Calu3 (cell line): ENCODE results near the gene TBC1D8. TPM values are rescaled to one million over a fixed set of nuclear protein-coding genes. Genes with fewer than 3 reads are reported as not detected.

Experiments
- BruUV-seq: library from RNA; stranded (reverse); fragments of 400-500 nt; replicated peaks from 2 replicates; lab custom pipeline; 2021; lab: Mats Ljungman, UMichigan
- CTCF ChIA-PET: fragments of 300-600 bp; sonication (Branson Sonifier 250); formaldehyde crosslinking; loops from one replicate; lab custom pipeline; 2022; ENCODE audit warnings: antibody characterized with exemption; lab: Charles Lee
- DNase-seq: peaks from one replicate; pipeline ENCODE4 v3.0.0; 2022
- H3K27ac Mint-ChIP-seq: one replicate; pipeline ENCODE4 v1.8.0; 2022; ENCODE audit warnings: mixed read lengths; ENCODE audit not compliant: unreplicated experiment
- H3K27me3 Mint-ChIP-seq: one replicate; pipeline ENCODE4 v1.8.0; 2022; ENCODE audit warnings: mixed read lengths; ENCODE audit not compliant: unreplicated experiment
- H3K36me3 Mint-ChIP-seq: one replicate; pipeline ENCODE4 v1.8.0; 2022; ENCODE audit warnings: mild to moderate bottlenecking, moderate library complexity, mixed read lengths; ENCODE audit not compliant: insufficient read depth, unreplicated experiment
- H3K4me1 Mint-ChIP-seq: one replicate; pipeline ENCODE4 v1.8.0; 2022; ENCODE audit warnings: mild to moderate bottlenecking, low read depth, mixed read lengths; ENCODE audit not compliant: unreplicated experiment
- H3K4me3 Mint-ChIP-seq: one replicate; pipeline ENCODE4 v1.8.0; 2022; ENCODE audit warnings: mild to moderate bottlenecking, low read depth, moderate library complexity, mixed read lengths; ENCODE audit not compliant: unreplicated experiment
- H3K9me3 Mint-ChIP-seq: one replicate; pipeline ENCODE4 v1.8.0; 2022; ENCODE audit warnings: low read depth, mixed read lengths; ENCODE audit not compliant: unreplicated experiment
- intact Hi-C: fragments of 100-400 bp; cut with micrococcal nuclease; formaldehyde crosslinking; loops from one replicate; pipeline ENCODE4 v1.10.0; 2022; ENCODE audit not compliant: unreplicated experiment
- total RNA-seq: library from RNA; stranded (reverse); gene quantifications from 2 replicates; pipeline ENCODE4 v1.2.3, GENCODE V29; 2022
- TF ChIP-seq, protein P1 (sequence below): fragments of 200-600 bp; IDR thresholded peaks from one replicate; pipeline ENCODE4 v1.8.0; 2022; ENCODE audit warnings: antibody characterized with exemption; ENCODE audit not compliant: unreplicated experiment

The TBC1D8 gene
- total RNA-seq, 1 experiment from 2014 or later = 25.3 TPM

- Mint-ChIP-seq H3K27ac (peak overlapping the region; percentile 64), H3K4me1 (peaks cover 24% of the 10 kb centered on the region), H3K4me3 (no peak overlapping the region), H3K9me3 (peaks cover 4% of the 10 kb centered on the region), H3K36me3 (no peaks in the 10 kb centered on the region), H3K27me3 (no peaks in the 10 kb centered on the region)
- CTCF ChIA-PET = no interaction called here
- DNase-seq = no peak
- intact Hi-C loops = no loop called here
- TF ChIP-seq, protein P1, sequence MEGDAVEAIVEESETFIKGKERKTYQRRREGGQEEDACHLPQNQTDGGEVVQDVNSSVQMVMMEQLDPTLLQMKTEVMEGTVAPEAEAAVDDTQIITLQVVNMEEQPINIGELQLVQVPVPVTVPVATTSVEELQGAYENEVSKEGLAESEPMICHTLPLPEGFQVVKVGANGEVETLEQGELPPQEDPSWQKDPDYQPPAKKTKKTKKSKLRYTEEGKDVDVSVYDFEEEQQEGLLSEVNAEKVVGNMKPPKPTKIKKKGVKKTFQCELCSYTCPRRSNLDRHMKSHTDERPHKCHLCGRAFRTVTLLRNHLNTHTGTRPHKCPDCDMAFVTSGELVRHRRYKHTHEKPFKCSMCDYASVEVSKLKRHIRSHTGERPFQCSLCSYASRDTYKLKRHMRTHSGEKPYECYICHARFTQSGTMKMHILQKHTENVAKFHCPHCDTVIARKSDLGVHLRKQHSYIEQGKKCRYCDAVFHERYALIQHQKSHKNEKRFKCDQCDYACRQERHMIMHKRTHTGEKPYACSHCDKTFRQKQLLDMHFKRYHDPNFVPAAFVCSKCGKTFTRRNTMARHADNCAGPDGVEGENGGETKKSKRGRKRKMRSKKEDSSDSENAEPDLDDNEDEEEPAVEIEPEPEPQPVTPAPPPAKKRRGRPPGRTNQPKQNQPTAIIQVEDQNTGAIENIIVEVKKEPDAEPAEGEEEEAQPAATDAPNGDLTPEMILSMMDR = no peak
- BruUV-seq = no TSS peak
Observed at GRCh38 chr2:101105654-101106053, 45.5 kb downstream of the TBC1D8 start.

- intact Hi-C loops = no loop called here
- TF ChIP-seq, protein P1 = no peak
- peaks cover 12% of the 10 kb centered on the region for H3K9me3 Mint-ChIP-seq
- H3K36me3 Mint-ChIP-seq = no peaks in the 10 kb centered on the region
- no peak overlapping the region for H3K27ac Mint-ChIP-seq
- H3K27me3 Mint-ChIP-seq = no peaks in the 10 kb centered on the region
- CTCF ChIA-PET = no interaction called here
- no peak for DNase-seq
- peaks cover 21% of the 10 kb centered on the region for H3K4me1 Mint-ChIP-seq
- H3K4me3 Mint-ChIP-seq = no peak overlapping the region
- BruUV-seq = no TSS peak
Observed at GRCh38 chr2:101097638-101098037, 53.5 kb downstream of the TBC1D8 start.

DNA sequence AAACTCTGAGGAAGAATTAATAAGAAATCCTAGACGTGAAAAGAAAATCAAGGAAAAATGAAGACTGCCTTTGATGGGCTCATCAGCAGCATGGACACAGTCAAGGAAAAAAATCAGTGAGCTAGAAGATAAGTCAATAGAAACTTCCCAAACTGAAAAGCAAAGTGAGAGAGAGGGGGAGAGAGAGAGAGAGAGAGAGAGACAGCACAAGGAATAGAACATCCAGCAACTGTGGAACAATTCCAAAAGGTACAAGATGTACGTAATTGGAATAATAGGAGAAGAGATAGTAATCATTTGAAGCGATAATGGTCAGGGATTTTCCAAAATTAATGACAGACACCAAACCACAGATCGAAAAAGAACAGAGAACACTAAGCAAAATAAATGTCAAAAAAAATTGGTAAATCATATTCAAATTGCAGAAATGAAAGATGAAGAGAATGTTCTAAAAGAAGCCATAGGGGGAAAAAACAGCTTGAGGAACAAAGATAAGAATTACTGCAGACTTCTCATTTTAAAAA lies 54.5 kb downstream of the TBC1D8 start:
- BruUV-seq = no TSS peak
- no peak for DNase-seq
- peaks cover 8% of the 10 kb centered on the region for H3K9me3 Mint-ChIP-seq
- CTCF ChIA-PET = no interaction called here
- intact Hi-C loops = no loop called here
- no peaks in the 10 kb centered on the region for H3K27me3 Mint-ChIP-seq
- H3K27ac Mint-ChIP-seq = no peak overlapping the region
- H3K36me3 Mint-ChIP-seq = no peaks in the 10 kb centered on the region
- TF ChIP-seq, protein P1 = no peak
- H3K4me3 Mint-ChIP-seq = no peak overlapping the region
- H3K4me1 Mint-ChIP-seq = peaks cover 21% of the 10 kb centered on the region

DNA sequence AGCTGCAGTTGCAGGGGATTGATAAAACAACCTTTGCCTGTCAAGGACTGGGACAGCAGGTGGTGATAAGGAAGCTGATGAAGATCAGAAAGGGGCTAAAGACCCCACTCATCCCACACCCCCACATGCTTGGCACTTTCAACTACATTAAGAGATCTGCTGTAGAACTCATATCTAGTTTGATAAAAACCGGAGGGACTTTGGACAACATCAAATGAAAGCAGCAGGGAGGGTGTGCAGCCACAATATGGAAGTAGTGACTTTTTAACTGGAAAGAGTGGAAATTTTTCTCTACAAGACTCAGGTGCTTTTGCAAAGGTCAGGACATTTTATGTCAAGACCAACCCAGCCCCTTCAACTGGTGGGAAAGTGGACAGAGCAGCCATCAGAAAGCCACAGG lies 56.8 kb downstream of the TBC1D8 start:
- intact Hi-C loops = no loop called here
- Mint-ChIP-seq H3K27ac (no peak overlapping the region), H3K27me3 (no peaks in the 10 kb centered on the region), H3K4me1 (peaks cover 21% of the 10 kb centered on the region), H3K4me3 (no peak overlapping the region), H3K9me3 (peaks cover 8% of the 10 kb centered on the region), H3K36me3 (no peaks in the 10 kb centered on the region)
- no TSS peak for BruUV-seq
- no peak for DNase-seq
- CTCF ChIA-PET = no interaction called here
- TF ChIP-seq, protein P1 = no peak
